Esophagus muscularis mucosa (tissue), 4 donors: ENCODE results near the gene FCAMR. TPM values are rescaled to one million over a fixed set of nuclear protein-coding genes. Genes with fewer than 3 reads are reported as not detected.
A peak's percentile ranks its signal among the peaks of the same experiment; 100 is the strongest.

Experiments
- DNase-seq: peaks from one replicate; pipeline ENCODE4 v3.0.0-alpha.2; 2017; ENCODE audit errors: extremely low spot score
- H3K27ac ChIP-seq, 4 donors: fragments of 200-600 bp; sonication (generic); replicated peaks in 1 of 4; 1 replicate in 3 of 4; 2 replicates in 1 of 4; pipeline ENCODE4 v1.5.1; 2016 to 2019; ENCODE audit warnings: mild to moderate bottlenecking in 1 of 4
- H3K27me3 ChIP-seq, 4 donors: fragments of 200-600 bp; sonication (generic); one replicate each; pipeline versions ENCODE4 v1.5.1 to v1.6.0; 2016 to 2019
- H3K36me3 ChIP-seq, 4 donors: fragments of 200-600 bp; sonication (generic); one replicate each; pipeline ENCODE4 v1.5.1; 2016 to 2019
- H3K4me1 ChIP-seq, 4 donors: fragments of 200-600 bp; sonication (generic); one replicate each; pipeline ENCODE4 v1.5.1; 2016 to 2019
- H3K4me3 ChIP-seq, 4 donors: fragments of 200-600 bp; sonication (generic); 1 replicate in 2 of 4; 2 replicates in 2 of 4; pipeline ENCODE4 v1.5.1; 2016 to 2019; ENCODE audit warnings: mild to moderate bottlenecking in 4 of 4, moderate library complexity in 1 of 4
- H3K9me3 ChIP-seq, 4 donors: fragments of 200-600 bp; sonication (generic); 1 replicate in 3 of 4; 2 replicates in 1 of 4; pipeline ENCODE4 v1.5.1; 2016 to 2019
- EP300 ChIP-seq: sonication (generic); formaldehyde crosslinking; IDR thresholded peaks from one replicate; pipeline ENCODE4 v1.6.1; 2017; ENCODE audit warnings: antibody characterized with exemption
- POLR2A ChIP-seq: fragments of 450-650 bp; IDR thresholded peaks from one replicate; pipeline ENCODE4 v1.6.1; 2017; ENCODE audit warnings: antibody characterized with exemption, moderate library complexity, mild to moderate bottlenecking, low read depth
- POLR2AphosphoS5 ChIP-seq, 2 donors: sonication (generic); formaldehyde crosslinking; IDR thresholded peaks; one replicate each; pipeline ENCODE4 v1.6.1; 2017; ENCODE audit warnings: antibody characterized with exemption in 2 of 2
- WGBS: methylation state at CpG from one replicate; pipeline ENCODE4 v1.1.5; 2018; 5-methylcytosine and 5-hydroxymethylcytosine counted together
- intact Hi-C: fragments of 100-400 bp; cut with DNase I; formaldehyde crosslinking; loops from one replicate; pipeline ENCODE4 v1.15.1; 2023
- total RNA-seq, 4 donors: library from RNA; depleted of rRNA; stranded (reverse); fragments of >200 nt; gene quantifications; one replicate each; pipeline versions ENCODE4 v1.1.0 to v1.2.1, GENCODE V29; 2016
- TF ChIP-seq, protein P1 (sequence below), 3 experiments: fragments of 200-600 bp in 2 of 3; fragments of 450-650 bp in 1 of 3; sonication (generic) in 2 of 3; IDR thresholded peaks; one replicate each; pipeline ENCODE4 v1.5.1; 2017 to 2019; ENCODE audit warnings: antibody characterized with exemption in 3 of 3, mild to moderate bottlenecking in 2 of 3, moderate library complexity in 1 of 3

FCAMR gene
- total RNA-seq, 4 donors from 2014 or later: not detected

GRCh38 chr1:206922524-206922923, 47.7 kb downstream of the FCAMR start:
- Histone ChIP-seq H3K36me3 (no peaks in the 10 kb centered on the region), H3K27ac (no peak overlapping the region), H3K9me3 (no peaks in the 10 kb centered on the region), H3K27me3 (no peaks in the 10 kb centered on the region), H3K4me1 (no peaks in the 10 kb centered on the region), H3K4me3 (no peak overlapping the region)
- no peak for DNase-seq
- WGBS: 71% methylated on average over 1 of the region's 1 CpG
- TF ChIP-seq POLR2A (no peak), POLR2AphosphoS5 (IDR thresholded peaks at IDR 0.05) (no peak), EP300 (no peak)
- TF ChIP-seq, protein P1, sequence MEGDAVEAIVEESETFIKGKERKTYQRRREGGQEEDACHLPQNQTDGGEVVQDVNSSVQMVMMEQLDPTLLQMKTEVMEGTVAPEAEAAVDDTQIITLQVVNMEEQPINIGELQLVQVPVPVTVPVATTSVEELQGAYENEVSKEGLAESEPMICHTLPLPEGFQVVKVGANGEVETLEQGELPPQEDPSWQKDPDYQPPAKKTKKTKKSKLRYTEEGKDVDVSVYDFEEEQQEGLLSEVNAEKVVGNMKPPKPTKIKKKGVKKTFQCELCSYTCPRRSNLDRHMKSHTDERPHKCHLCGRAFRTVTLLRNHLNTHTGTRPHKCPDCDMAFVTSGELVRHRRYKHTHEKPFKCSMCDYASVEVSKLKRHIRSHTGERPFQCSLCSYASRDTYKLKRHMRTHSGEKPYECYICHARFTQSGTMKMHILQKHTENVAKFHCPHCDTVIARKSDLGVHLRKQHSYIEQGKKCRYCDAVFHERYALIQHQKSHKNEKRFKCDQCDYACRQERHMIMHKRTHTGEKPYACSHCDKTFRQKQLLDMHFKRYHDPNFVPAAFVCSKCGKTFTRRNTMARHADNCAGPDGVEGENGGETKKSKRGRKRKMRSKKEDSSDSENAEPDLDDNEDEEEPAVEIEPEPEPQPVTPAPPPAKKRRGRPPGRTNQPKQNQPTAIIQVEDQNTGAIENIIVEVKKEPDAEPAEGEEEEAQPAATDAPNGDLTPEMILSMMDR (IDR thresholded peaks at IDR 0.05): no peak
- intact Hi-C loops: no loop called here

- no peaks in the 10 kb centered on the region for H3K36me3 ChIP-seq
- no peaks in the 10 kb centered on the region for H3K4me1 ChIP-seq
- no peaks in the 10 kb centered on the region for H3K27me3 ChIP-seq
- WGBS: 61% methylated on average over 7 of the region's 7 CpGs
- TF ChIP-seq EP300: no peak
- no peak within 1 kb of the TSS for H3K27ac ChIP-seq
- H3K9me3 ChIP-seq: no peaks in the 10 kb centered on the region
- H3K4me3 ChIP-seq: peak within 1 kb of the TSS in 1 of 4 donors; percentile 33
- intact Hi-C loops: no loop called here
- DNase-seq: no peak
Observed at GRCh38 chr1:206921772-206922265, 48.4 kb downstream of the FCAMR start, which contains the start of gene FCMR. TSS of gene FCMR (minus strand) at chr1:206921941. CDS start at chr1:206921854, 87 bp downstream.

GRCh38 chr1:206918076-206918475, 52.2 kb downstream of the FCAMR start:
- no peak for DNase-seq
- Histone ChIP-seq H3K4me3 (no peak overlapping the region), H3K36me3 (no peaks in the 10 kb centered on the region), H3K27me3 (peaks cover 0 to 20% (median 0%) of the 10 kb centered on the region in 4 donors), H3K27ac (no peak overlapping the region), H3K4me1 (no peaks in the 10 kb centered on the region), H3K9me3 (no peaks in the 10 kb centered on the region)
- TF ChIP-seq, protein P1 (IDR thresholded peaks at IDR 0.05): no peak
- TF ChIP-seq POLR2AphosphoS5 (IDR thresholded peaks at IDR 0.05): no peak
- TF ChIP-seq EP300: no peak
- no peak for TF ChIP-seq POLR2A
- 75% methylated on average over 3 of the region's 3 CpGs for WGBS
- intact Hi-C loops: loop anchor here (10.0 kb wide), 1 partner anchor 423 kb away; no protein-coding TSS in a partner anchor

- H3K4me1 ChIP-seq: peaks cover 0 to 12% (median 8%) of the 10 kb centered on the region in 4 donors
- intact Hi-C loops: loop anchor here (10.0 kb wide), 1 partner anchor 421 kb away; no protein-coding TSS in a partner anchor
- no peak for DNase-seq
- H3K4me3 ChIP-seq: no peak overlapping the region
- TF ChIP-seq POLR2A: no peak
- no peak for TF ChIP-seq EP300
- TF ChIP-seq POLR2AphosphoS5 (IDR thresholded peaks at IDR 0.05): no peak
- TF ChIP-seq, protein P1 (IDR thresholded peaks at IDR 0.05): no peak
- H3K27ac ChIP-seq: no peak overlapping the region
- 78% methylated on average over 8 of the region's 8 CpGs for whole genome bisulfite sequencing
- no peaks in the 10 kb centered on the region for H3K36me3 ChIP-seq
- peaks cover 0 to 20% (median 0%) of the 10 kb centered on the region in 4 donors for H3K27me3 ChIP-seq
- no peaks in the 10 kb centered on the region for H3K9me3 ChIP-seq
Observed at GRCh38 chr1:206916000-206916709, 54.1 kb downstream of the FCAMR start.

- intact Hi-C loops: loop anchor here (10.0 kb wide), 1 partner anchor 420 kb away; no protein-coding TSS in a partner anchor
- DNase-seq: no peak
- 79% methylated on average over 15 of the region's 15 CpGs for WGBS
- TF ChIP-seq POLR2AphosphoS5 (IDR thresholded peaks at IDR 0.05) (no peak), POLR2A (no peak), EP300 (no peak)
- TF ChIP-seq, protein P1 (IDR thresholded peaks at IDR 0.05): no peak
- H3K36me3 ChIP-seq: no peaks in the 10 kb centered on the region
- H3K27me3 ChIP-seq: peaks cover 0 to 24% (median 0%) of the 10 kb centered on the region in 4 donors
- H3K4me3 ChIP-seq: no peak overlapping the region
- peaks cover 3 to 19% (median 9%) of the 10 kb centered on the region in 4 donors for H3K4me1 ChIP-seq
- H3K9me3 ChIP-seq: no peaks in the 10 kb centered on the region
- no peak overlapping the region for H3K27ac ChIP-seq
Observed at GRCh38 chr1:206915030-206915735, 55.1 kb downstream of the FCAMR start.
